ENCODE measurements around the gene ATP8B4. TPM values are rescaled to one million over a fixed set of nuclear protein-coding genes. Genes with fewer than 3 reads are reported as not detected.

The ATP8B4 gene
- total and polyA plus RNA-seq, 10 of the 15 experiments (the other 5 are each of a cell fraction or from before 2014, with no cell fraction given), result 0.02 to 0.94 (median 0.19) TPM

GRCh38 chr15:50018491-50018890 is 100.5 kb downstream of the ATP8B4 start (continued):
- no peak for TF ChIP-seq ZNF687 (IDR thresholded peaks at IDR 0.05)
- TF ChIP-seq MXI1 (IDR thresholded peaks at IDR 0.05; ENCODE audit: low read depth, low read length), result no peak
- no peak for TF ChIP-seq ASH2L (IDR thresholded peaks at IDR 0.05; ENCODE audit: borderline replicate concordance, low read depth)
- no peak for TF ChIP-seq ETV6 (conservative IDR thresholded peaks at IDR 0.05 in 1 of 2, IDR thresholded peaks at IDR 0.05 in 1 of 2; ENCODE audit: borderline replicate concordance in 1 of 2, low read depth in 1 of 2)
- TF ChIP-seq, protein P1, sequence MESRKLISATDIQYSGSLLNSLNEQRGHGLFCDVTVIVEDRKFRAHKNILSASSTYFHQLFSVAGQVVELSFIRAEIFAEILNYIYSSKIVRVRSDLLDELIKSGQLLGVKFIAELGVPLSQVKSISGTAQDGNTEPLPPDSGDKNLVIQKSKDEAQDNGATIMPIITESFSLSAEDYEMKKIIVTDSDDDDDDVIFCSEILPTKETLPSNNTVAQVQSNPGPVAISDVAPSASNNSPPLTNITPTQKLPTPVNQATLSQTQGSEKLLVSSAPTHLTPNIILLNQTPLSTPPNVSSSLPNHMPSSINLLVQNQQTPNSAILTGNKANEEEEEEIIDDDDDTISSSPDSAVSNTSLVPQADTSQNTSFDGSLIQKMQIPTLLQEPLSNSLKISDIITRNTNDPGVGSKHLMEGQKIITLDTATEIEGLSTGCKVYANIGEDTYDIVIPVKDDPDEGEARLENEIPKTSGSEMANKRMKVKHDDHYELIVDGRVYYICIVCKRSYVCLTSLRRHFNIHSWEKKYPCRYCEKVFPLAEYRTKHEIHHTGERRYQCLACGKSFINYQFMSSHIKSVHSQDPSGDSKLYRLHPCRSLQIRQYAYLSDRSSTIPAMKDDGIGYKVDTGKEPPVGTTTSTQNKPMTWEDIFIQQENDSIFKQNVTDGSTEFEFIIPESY (IDR thresholded peaks at IDR 0.05), result no peak
- TF ChIP-seq ELK1 (IDR thresholded peaks at IDR 0.05; ENCODE audit: low read depth, low read length), result no peak
- no peak for TF ChIP-seq GABPA (IDR thresholded peaks at IDR 0.05; ENCODE audit: low read depth)
- TF ChIP-seq IRF4 (IDR thresholded peaks at IDR 0.05; ENCODE audit: low read depth, low read length), result no peak

Measured in GM12878 (cell line).